ENCODE measurements around the gene NDE1.

NDE1 gene

DNA sequence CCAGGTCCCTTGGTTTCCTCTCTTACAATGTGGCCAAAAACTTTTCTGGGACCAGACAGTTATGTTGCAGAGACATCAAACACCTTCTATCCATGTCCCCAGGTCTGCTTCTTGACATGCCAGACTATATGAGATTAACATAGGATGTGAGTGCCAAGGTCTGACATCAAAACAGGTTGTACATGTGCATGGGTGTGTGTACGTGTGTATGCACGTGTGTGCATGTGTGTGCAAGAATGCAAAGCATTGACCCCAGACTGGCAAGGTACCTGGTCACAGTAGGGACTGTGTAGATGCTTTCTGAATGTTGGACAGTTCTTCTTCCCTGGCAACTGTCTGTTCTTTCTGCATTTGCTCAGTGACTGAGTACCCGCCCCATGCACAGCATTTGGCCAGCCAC, 85.6 kb downstream of the NDE1 start:
- TF ChIP-seq, protein P1, sequence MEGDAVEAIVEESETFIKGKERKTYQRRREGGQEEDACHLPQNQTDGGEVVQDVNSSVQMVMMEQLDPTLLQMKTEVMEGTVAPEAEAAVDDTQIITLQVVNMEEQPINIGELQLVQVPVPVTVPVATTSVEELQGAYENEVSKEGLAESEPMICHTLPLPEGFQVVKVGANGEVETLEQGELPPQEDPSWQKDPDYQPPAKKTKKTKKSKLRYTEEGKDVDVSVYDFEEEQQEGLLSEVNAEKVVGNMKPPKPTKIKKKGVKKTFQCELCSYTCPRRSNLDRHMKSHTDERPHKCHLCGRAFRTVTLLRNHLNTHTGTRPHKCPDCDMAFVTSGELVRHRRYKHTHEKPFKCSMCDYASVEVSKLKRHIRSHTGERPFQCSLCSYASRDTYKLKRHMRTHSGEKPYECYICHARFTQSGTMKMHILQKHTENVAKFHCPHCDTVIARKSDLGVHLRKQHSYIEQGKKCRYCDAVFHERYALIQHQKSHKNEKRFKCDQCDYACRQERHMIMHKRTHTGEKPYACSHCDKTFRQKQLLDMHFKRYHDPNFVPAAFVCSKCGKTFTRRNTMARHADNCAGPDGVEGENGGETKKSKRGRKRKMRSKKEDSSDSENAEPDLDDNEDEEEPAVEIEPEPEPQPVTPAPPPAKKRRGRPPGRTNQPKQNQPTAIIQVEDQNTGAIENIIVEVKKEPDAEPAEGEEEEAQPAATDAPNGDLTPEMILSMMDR (IDR thresholded peaks at IDR 0.05; ENCODE audit: low read depth, low read length), result no peak
- no peaks in the 10 kb centered on the region for H3K4me1 ChIP-seq
- no peaks in the 10 kb centered on the region for H3K27me3 ChIP-seq
- no peak for DNase-seq
- no peaks in the 10 kb centered on the region for H3K36me3 ChIP-seq
- H3K4me3 ChIP-seq (ENCODE audit: low read depth, low read length), result no peak overlapping the region
- H3K9me3 ChIP-seq, result no peaks in the 10 kb centered on the region

DNA sequence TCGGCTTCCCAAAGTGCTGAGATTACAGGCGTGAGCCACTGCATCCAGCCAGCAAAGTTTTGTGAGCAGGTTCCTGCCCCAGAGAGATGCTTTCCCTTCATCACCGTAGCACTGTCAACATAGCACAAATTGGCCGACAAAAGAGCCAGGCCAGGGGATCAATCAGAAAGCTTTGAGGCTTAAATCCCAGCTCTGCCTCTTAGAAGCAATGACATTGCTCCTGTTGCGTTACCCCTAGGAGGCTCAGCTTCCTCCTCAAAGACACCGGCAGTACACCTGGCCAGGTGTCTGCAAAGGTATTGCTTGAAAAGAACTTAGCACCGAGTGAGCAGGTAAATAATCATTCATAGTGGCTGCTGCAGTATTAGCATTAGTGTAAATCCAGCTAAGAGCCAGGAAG, 86.5 kb downstream of the NDE1 start:
- Histone ChIP-seq H3K27me3 (no peaks in the 10 kb centered on the region), H3K4me1 (no peaks in the 10 kb centered on the region), H3K36me3 (no peaks in the 10 kb centered on the region), H3K9me3 (no peaks in the 10 kb centered on the region), H3K4me3 (ENCODE audit: low read depth, low read length) (no peak overlapping the region)
- TF ChIP-seq, protein P1 (IDR thresholded peaks at IDR 0.05; ENCODE audit: low read depth, low read length), result no peak
- no peak for DNase-seq

DNA sequence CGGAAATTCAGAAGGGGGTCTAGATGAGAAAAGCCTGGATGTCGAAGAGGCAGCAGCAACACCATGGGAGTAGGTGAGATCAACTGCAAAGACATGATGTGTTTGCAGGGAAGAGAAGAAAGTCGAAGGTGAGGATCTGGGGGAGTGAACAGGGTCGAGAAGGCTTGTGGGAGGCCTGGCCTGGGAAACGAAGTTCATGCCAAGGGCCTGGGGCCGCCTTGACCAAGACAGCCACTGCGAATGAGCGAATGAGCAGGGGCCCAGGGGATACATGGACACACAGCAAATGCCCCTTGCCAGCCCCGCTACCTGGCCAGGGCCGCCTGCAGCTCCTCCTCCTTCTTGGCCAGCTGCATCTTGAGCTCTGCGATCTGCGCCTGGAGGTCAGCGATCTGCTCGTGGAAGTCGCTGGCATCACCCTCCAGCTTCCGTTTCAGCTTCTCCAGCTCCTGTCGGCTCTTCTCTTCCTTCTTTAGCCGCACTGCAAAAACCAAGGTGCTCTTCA, 87.1 kb downstream of the NDE1 start:
- TF ChIP-seq, protein P1 (IDR thresholded peaks at IDR 0.05; ENCODE audit: low read depth, low read length), result no peak
- Histone ChIP-seq H3K36me3 (no peaks in the 10 kb centered on the region), H3K27me3 (no peaks in the 10 kb centered on the region), H3K4me1 (no peaks in the 10 kb centered on the region), H3K4me3 (ENCODE audit: low read depth, low read length) (no peak overlapping the region), H3K9me3 (no peaks in the 10 kb centered on the region)
- no peak for DNase-seq

DNA sequence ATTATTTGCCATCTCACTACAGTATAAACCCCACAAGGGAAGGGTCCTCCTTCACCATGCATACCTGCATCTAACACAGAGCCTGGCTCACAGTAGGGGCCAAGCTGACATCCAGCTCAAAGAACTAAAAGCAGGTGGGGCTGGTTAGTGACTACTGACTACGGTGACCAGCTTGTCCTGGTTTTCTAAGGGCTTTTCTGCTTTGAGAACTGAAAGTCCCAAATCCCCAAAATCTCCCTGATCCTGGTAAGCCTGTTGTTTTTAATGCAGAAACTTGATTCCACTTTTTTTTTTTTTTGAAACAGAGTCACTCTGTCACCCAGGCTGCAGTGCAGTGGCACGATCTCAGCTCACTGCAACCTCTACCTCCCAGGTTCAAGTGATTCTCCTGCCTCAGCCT, 89.4 kb downstream of the NDE1 start:
- H3K27me3 ChIP-seq, result no peaks in the 10 kb centered on the region
- H3K4me3 ChIP-seq (ENCODE audit: low read depth, low read length), result no peak overlapping the region
- no peak for DNase-seq
- no peaks in the 10 kb centered on the region for H3K9me3 ChIP-seq
- H3K4me1 ChIP-seq, result no peaks in the 10 kb centered on the region
- no peaks in the 10 kb centered on the region for H3K36me3 ChIP-seq
- TF ChIP-seq, protein P1 (IDR thresholded peaks at IDR 0.05; ENCODE audit: low read depth, low read length), result no peak

DNA sequence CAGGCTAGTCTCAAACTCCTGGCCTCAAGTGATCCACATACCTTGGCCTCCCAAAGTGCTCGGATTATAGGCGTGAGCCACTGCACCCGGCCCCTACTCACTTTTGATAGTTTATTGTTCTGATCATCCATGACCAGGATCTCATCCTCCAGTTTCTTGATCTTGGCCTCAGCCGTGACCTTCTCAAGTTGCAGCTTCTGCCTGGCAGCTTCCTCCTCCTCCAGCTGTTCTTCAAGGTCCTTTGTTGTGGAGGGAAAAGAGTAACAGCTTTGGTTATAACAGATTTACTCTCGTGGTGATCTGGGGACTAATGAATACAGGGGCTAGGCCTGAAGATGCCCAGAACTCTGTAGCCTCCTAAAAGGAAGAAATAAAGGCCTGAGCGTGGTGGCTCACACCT, 89.9 kb downstream of the NDE1 start:
- Histone ChIP-seq H3K27me3 (no peaks in the 10 kb centered on the region), H3K4me1 (no peaks in the 10 kb centered on the region), H3K4me3 (ENCODE audit: low read depth, low read length) (no peak overlapping the region), H3K9me3 (no peaks in the 10 kb centered on the region), H3K36me3 (no peaks in the 10 kb centered on the region)
- TF ChIP-seq, protein P1 (IDR thresholded peaks at IDR 0.05; ENCODE audit: low read depth, low read length), result no peak
- no peak for DNase-seq

DNA sequence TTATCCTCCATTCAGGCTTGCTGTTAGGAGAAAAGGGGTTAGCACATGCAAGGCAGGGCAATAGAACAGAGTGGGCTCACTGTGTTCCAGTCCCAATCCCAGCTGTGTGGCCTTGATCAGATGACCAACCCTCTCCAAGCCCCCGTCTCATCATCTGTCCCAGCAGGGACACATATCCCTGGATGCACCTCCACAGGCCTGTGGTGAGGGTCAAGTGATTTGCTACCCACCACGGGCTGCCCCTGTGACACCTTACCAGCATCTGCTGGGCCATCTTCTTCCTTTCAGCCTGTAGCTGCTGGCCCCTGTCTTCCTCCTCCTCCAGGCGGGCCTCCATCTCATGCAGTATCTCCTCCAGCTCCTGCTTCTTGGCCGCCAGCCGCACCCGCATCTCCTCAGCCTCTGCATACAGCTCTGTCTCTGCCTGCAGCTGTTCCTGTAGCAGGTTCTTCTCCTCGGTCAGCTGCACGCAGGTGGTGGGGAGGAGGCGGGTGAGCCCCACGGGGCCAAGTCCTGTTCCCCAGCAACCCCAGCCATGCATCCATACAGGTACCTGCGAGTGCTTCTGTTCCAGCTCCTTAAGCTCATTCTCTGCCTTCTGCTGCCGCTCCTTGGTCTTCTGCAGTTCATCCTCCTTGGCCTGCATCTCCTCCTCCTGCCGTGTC, 91.3 kb downstream of the NDE1 start:
- DNase-seq, result no peak

More for the DNA sequence above, 91.3 kb downstream of the NDE1 start:
- TF ChIP-seq, protein P1 (IDR thresholded peaks at IDR 0.05; ENCODE audit: low read depth, low read length), result no peak
- no peaks in the 10 kb centered on the region for H3K4me1 ChIP-seq
- no peaks in the 10 kb centered on the region for H3K9me3 ChIP-seq
- no peak overlapping the region for H3K4me3 ChIP-seq (ENCODE audit: low read depth, low read length)
- H3K27me3 ChIP-seq, result no peaks in the 10 kb centered on the region
- H3K36me3 ChIP-seq, result no peaks in the 10 kb centered on the region
